SHP77 (cell line): Measurements from ENCODE around the gene SSTR4.

ENCODE experiments used
- DNase-seq, 2 experiments: peaks; one replicate each; lab custom pipeline; 2025; lab: John Stamatoyannopoulos, UW

The SSTR4 gene

DNA sequence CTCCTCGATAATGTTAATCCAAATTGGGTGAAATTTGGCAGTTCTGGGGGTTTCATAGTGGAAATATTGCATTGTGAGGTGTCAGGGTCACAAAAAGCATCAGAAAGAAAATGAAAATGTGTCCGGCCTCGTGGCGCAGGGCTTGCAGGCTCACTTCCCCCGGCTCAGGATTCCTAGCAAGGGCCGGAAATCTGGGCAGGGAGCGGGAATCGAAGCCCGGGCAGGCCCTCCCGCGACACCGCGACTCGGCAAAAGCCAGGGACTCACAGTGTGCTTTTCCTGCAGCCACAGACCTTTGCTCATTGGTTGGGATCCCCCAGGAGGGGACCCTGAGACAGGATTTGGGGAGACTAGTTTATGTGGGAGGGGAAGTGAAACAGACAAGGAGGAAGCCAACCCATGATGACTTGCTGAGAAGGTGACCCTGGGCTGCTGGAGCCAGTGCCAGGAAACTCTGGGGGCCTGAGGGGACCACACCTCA, 51.9 kb downstream of the SSTR4 start:
- no peak for DNase-seq

DNA sequence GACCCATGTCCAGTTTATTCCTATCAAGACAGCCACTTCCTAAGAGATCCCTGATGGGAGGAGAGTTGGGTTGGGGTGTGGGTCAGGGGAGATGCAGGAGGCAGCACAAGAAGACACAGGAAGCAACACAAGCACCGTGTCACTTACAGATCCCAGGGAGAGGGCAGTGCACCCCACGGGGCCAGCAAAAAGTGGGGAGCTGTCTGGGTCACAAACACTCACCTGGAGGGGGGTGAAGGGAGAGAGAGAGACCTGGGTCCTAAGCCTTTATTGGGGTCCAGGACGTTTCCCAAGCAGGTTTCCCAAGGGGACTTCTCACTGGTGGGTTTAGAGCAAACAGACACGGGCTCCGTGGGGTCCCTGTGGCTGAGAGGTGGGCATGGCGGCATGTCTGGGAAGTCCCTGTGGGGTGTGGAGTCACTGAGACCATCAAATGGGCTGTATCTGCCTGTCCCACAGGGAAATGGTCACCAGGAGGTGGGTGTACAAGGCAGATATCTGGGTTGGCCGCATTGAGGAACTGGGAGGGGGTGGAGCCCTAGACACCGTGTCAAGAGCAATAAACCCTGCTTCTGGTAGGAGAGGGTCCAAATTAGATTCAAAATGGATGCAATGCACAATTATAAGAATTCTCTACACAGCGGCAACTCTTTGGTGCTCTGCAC, 52.6 kb downstream of the SSTR4 start:
- DNase-seq = no peak
